Activated CD4-positive, CD25-positive, alpha-beta regulatory T cell treated with anti-CD3 and anti-CD28 coated beads, Interleukin-2, amount 50 U/mL, for 16 hours (primary cell): ENCODE results near the gene KLHL21.
"Not testable (repeated sequence)": the region's sequence is repeated elsewhere in the genome, so short reads cannot be mapped to it uniquely, and the experiment has no call there.

Experiments used
- DNase-seq: peaks from one replicate; pipeline ENCODE4 v3.0.0-alpha.2; 2020; ENCODE audit warnings: low read depth, low spot score

Gene KLHL21

DNA sequence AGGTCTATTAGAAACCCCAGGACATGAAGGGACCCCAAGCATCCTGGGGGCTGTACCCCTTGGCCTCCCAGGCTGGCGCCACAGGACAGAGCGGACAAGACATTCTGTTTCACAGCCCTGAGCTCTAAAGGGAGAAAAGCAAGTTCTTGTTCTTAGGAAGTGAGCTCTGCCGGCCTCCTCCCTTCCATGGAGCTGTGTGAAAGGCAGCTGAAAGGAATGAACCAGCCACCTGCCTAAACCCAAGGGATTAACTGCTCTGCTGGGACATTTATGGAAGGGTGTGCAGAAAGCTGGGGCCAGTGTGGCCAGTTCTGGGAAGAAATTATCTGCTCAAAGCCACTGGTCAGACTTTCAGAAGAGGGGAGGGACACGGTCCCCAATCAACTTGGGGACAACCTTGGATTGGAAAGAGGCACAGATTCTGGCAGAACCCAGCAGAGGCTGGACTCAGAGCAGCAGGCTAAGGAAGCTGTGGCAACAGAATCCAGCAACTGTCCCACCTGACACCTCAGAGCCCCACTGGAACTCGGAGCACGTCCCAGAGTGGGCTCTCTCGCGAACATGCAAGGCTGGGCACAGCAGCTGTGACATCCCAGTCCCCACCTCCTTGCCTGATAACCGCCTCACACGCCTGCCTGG lies 2.1 kb downstream of the KLHL21 start:
- DNase-seq, result no peak

DNA sequence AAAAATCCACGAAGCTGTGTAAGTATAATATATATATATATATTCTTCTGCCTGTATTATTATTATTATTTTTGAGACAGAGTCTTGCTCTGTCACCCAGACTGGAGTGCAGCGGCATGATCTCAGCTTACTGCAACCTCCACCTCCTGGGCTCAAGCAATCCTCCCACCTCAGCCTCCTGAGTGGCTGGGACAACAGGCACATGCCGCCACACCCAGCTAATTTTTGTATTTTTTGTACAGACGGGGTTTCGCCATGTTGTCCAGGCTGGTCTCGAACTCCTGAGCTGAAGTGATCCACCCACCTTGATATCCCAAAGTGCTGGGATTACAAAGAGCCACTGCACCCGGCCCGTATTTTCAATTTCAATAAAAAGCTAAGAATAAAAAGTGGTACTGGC lies 2.7 kb downstream of the KLHL21 start:
- DNase-seq, result not testable (repeated sequence)

DNA sequence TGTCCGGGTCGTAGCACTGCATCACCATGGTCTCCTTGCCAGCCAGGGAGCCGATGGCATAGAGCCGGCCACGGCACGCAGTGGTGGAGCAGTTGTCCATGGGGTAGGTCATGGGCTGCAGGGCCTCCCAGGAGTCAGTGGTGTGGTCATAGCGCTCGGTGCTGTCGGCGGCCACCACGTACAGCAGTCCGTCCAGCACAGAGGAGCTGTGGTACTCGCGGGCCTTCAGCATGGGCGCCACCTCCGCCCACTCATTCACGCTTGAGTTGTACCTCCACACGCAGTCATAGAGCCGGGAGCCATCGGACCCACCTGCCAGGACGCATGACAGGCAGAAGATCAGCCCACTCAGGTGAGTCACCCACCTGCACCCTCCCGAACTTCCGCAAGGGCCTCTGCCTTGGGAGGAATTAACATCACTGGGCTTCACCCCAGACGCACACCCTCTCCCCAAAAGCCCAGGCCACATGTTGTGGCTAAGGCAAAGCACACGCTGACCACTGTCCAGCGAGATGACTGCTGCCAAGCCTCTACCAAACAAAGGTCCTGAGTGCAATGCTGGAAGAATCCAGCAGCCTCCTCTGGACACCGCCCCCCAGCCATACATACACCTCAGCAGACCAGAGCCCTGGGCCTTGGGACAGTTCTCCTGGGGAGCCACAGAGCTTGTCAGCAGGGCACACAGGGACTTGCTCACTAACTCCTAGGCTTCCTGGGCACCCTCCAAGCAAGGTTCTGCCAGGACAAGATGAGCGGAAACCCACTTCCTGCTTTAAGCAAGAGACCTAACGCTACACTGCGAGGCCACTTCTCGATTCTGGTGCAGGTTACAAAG lies 3.3 kb downstream of the KLHL21 start:
- DNase-seq, result no peak

GRCh38 chr1:6597777-6598131 lies 4.9 kb downstream of the KLHL21 start:
- DNase-seq, result no peak

- no peak for DNase-seq
These were observed 5.5 kb downstream of the KLHL21 start for GRCh38 chr1:6596886-6597776.

DNA sequence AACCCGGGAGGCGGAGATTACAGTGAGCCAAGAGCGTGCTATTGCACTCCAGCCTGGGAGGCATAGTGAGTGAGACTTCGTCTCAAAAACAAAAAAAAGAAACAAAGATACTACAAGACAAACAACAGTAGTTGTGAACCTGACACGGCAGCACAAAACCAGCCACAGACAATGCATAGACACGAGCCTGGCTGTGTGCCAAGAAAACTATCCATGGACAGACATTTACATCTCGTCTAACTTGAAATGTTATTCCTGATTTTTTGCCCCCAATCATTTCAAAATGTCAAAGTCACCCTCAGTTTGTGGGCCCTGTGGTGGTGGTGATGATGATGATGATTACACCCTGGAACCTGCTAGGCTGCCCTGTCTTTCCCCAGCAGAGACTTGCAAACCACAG lies 6.3 kb downstream of the KLHL21 start:
- no peak for DNase-seq

DNA sequence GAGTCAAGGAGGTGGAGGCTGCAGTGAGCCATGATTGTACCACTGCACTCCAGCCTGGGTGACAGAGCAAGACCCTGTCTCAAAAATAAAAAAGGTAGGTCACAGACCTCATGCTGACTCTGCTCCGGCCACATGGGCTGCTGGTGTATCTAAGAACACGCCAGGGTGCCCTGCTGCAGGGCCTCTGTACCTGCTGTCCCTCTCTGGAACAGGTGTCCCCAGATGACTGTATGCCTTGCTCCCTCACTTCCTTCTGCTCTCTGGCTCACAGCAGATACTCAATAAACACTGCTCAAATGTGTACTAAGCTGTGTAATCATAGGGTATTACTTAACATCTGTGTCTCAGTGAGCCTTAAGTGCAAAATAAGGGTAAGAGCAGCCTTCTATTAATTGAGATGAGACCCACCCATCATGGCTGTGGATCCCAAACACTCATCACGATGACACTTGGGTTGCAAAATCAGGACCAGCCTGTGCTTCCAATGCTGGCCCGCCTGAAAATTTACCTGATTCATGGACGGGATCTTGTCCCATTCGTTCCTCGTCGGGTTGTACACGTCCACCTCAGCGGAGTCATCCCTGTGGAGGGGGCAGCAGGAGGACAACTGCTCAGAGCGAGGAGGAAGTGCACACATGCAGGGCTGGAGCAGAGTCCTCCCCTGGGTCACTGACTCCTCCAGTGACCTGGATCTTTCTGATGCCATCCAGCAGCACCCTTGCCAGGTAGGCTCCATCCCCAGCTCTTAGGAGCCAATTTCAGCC lies 7.5 kb downstream of the KLHL21 start:
- no peak for DNase-seq

GRCh38 chr1:6593810-6594209 lies 8.9 kb downstream of the KLHL21 start:
- no peak for DNase-seq

DNA sequence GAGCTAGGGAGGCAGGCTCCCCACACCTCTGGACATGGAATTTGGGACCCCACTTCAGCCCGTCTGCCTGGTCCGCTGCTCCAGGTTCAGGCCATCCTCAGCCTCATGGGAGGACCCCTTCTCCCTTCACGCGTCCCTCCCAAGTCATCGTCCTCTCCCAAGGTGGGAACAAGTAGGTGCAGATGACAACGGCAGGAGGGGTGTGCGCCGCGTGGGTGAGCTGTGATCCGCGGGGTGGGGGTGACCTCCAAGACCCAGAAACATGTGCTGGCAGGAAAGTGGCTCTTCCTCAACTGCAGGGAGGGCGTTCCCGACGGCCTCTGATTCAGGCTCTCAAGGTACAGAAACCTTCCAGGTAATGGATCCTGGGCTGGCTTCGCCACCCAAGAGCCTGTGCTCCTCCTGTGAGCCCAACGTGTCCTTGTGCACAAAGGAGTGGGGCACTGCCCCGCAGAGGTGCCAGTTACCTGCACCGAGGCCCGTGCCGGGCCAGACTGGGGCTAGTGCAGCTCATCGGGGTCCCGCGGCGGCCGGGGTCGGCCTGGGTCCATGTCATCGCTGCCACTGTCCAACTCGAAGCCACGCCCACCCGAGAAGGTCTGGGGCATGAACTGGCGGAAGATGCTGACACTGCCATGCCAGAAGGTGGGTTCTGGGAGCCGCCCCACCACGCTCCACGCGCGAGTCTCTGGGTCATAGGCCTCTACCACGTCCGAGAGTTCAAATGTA lies 9.6 kb downstream of the KLHL21 start:
- DNase-seq, result no peak

- DNase-seq, result no peak
These were observed 10.2 kb downstream of the KLHL21 start for GRCh38 chr1:6592441-6592840.

DNA sequence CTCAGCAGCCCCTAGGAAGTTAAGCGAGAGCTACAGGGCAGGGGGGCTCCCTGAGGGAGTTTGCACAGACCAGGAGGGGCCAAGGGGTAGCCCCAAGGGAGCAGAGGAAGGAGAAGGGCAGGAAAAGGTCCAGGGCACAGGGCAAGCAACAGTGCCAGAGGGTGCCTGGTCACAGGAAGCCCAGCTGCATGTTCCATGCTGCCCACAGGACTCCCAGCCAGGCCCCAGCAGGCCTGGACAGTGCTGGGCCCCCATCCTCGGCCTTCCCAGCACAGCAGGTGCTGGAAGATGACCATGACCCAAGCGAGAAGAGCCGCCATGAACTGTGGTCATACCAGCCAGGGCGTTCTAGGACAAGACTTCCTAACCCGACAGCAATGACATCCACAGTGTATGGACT lies 11.0 kb downstream of the KLHL21 start:
- DNase-seq, result no peak

GRCh38 chr1:6591222-6591621 lies 11.4 kb downstream of the KLHL21 start:
- DNase-seq, result no peak

DNA sequence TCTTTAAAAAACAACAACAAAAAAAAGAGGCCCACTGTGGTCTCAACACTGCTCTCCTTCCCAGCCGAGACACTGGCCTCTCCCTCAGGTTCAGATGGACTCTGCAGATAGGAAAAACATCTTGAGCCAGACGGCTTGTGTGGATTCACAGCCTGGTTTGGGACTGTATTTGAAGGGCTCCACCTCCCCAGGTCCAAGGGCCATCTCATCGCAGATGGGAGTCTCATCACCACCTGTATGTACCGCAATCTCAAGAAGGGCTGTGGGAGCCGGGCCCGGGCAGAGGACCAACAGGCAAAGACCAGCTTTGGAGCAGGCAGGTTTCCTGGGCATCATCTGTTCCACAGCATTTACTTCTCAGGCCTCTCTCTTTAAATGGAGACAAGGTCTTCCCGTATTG lies 12.6 kb downstream of the KLHL21 start:
- DNase-seq, result no peak

GRCh38 chr1:6588893-6589520 lies 13.7 kb downstream of the KLHL21 start:
- no peak for DNase-seq

DNA sequence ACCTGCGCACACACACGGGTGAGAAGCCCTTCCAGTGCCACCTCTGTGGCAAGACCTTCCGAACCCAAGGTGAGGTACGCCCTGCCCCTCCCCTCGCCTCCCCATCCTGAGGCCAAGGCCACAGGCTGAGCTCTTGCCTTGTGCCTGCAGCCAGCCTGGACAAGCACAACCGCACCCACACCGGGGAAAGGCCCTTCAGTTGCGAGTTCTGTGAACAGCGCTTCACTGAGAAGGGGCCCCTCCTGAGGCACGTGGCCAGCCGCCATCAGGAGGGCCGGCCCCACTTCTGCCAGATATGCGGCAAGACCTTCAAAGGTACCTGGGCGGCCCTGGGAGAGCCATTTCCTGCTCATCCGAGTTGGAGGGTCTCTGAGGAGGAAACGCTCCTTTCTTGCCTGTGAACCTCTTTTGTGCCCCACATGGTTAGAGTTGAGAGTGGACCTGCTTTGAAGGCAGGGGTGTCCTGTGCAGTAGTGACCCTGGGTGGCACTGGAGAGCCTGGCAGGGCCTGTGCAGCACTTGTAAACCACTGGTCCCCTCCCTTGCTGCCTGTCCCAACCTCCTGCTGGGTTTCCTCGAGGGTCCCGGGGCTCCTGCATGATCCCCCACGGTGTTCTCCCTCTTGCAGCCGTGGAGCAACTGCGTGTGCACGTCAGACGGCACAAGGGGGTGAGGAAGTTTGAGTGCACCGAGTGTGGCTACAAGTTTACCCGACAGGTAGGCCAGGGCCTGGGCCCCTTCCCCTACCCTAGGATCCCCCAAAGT lies 14.4 kb downstream of the KLHL21 start:
- DNase-seq, result no peak

DNA sequence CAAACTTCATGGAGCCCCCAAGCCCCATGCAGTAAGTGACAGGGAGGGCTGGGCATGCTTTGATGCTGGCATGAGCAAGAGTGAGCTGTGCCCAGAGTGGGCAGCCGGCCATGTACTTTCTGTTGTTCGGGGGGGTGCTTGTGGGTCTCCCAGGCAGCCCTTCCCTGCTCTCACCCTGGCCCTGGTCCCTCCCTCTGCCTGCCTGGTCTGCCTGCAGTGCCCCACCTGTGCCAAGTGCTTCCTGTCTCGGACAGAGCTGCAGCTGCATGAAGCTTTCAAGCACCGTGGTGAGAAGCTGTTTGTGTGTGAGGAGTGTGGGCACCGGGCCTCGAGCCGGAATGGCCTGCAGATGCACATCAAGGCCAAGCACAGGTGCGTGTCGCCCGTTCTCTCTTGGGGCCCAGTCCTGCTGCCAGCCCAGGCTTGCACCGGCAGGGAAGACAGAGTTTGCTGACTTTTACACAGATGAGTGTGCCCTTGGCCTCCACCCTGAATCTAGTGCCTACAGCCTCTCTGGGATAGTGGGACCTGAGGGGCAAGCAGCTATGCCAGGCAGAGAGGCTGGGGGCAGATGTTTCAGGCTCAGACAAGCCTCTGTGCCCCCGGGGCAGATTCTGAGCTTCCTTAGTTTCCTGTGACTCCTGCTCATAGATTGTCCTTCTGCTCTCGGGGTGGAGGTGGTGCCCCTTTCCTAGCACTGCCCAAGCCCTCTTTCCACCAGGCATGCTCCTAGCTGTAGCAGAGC lies 15.2 kb downstream of the KLHL21 start:
- DNase-seq, result no peak

DNA sequence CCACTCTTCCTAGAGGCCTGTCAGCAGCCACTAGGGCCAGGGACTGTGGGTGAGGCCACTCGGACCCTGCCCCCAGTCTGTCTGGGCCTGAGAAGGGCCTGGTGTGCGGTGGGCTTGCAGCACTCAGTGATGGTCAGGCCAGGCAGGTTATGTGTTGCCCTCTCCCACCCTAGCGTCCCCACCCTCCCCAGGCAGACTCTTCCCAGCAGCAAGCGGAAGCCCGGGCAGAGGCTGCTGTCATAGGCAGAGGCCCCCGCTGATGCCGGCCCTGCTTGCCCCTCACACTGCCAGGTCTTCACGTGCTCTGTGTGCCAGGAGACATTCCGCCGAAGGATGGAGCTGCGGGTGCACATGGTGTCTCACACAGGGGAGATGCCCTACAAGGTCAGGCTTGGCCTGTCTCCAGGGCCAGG lies 16.3 kb downstream of the KLHL21 start:
- no peak for DNase-seq

GRCh38 chr1:6585841-6586240 lies 16.8 kb downstream of the KLHL21 start:
- no peak for DNase-seq
